Upper lobe of left lung (tissue), 6 donors: Measurements from ENCODE around the gene WDTC1. TPM values are rescaled to one million over a fixed set of nuclear protein-coding genes. Genes with fewer than 3 reads are reported as not detected.

Experiments used
- ATAC-seq, 2 donors: fragments of 200-7000 bp; cut with Tn5 transposase; one replicate each; pipeline ENCODE4 v1.9.1; 2022; ENCODE audit warnings: mild to moderate bottlenecking in 2 of 2, moderate library complexity in 2 of 2; ENCODE audit not compliant: low FRiP score in 2 of 2
- DNase-seq, 2 donors: peaks; one replicate each; pipeline ENCODE4 v3.0.0-alpha.2; 2019 to 2020
- H3K27ac ChIP-seq, 4 donors: fragments of 200-600 bp; sonication (generic); one replicate each; pipeline ENCODE4 v1.5.1; 2016 to 2019
- H3K27me3 ChIP-seq, 4 donors: fragments of 200-600 bp; sonication (generic); one replicate each; pipeline ENCODE4 v1.5.1; 2017 to 2019
- H3K36me3 ChIP-seq, 4 donors: fragments of 200-600 bp; sonication (generic); one replicate each; pipeline ENCODE4 v1.5.1; 2016 to 2019
- H3K4me1 ChIP-seq, 4 donors: fragments of 200-600 bp; sonication (generic); one replicate each; pipeline ENCODE4 v1.5.1; 2018 to 2019
- H3K4me3 ChIP-seq, 4 donors: fragments of 200-600 bp; sonication (generic); one replicate each; pipeline ENCODE4 v1.5.1; 2017 to 2019; ENCODE audit warnings: mild to moderate bottlenecking in 2 of 4, moderate library complexity in 1 of 4
- H3K9me3 ChIP-seq, 4 donors: fragments of 200-600 bp; sonication (generic); one replicate each; pipeline ENCODE4 v1.5.1; 2018 to 2019
- EP300 ChIP-seq, 4 donors: sonication (generic); formaldehyde crosslinking; IDR thresholded peaks; one replicate each; pipeline ENCODE4 v1.5.1; 2017; ENCODE audit warnings: antibody characterized with exemption in 4 of 4, control low read depth in 2 of 4
- POLR2A ChIP-seq, 4 donors: fragments of 450-650 bp; IDR thresholded peaks; one replicate each; pipeline ENCODE4 v1.5.1; 2016 to 2017; ENCODE audit warnings: antibody characterized with exemption in 4 of 4, mild to moderate bottlenecking in 2 of 4
- POLR2AphosphoS5 ChIP-seq, 2 donors: sonication (generic); formaldehyde crosslinking; IDR thresholded peaks; one replicate each; pipeline ENCODE4 v1.5.1; 2017; ENCODE audit warnings: antibody characterized with exemption in 2 of 2
- WGBS, 2 donors: methylation state at CpG; one replicate each; pipeline ENCODE4 v1.1.5; 2017 to 2018; 5-methylcytosine and 5-hydroxymethylcytosine counted together
- total RNA-seq, 6 donors: library from RNA; depleted of rRNA in 4 of 6; stranded (reverse); fragments of >200 nt in 4 of 6; gene quantifications; one replicate each; pipeline versions ENCODE4 v1.1.0 to v1.2.1, GENCODE V29; 2016 to 2021
- TF ChIP-seq, protein P1 (sequence below), 6 experiments: fragments of 450-650 bp in 4 of 6; fragments of 200-600 bp in 2 of 6; sonication (generic) in 2 of 6; IDR thresholded peaks; one replicate each; pipeline ENCODE4 v1.5.1; 2016 to 2019; ENCODE audit warnings: antibody characterized with exemption in 6 of 6
- donor health status: DM: no; HTN: no; CAD: no; lungs with moderate emphysema.
- donor health status: DM: no; HTN: yes; CAD: no; lungs with severe emphysema.

WDTC1 gene
- total RNA-seq, 6 donors from 2014 or later, result 43.5 to 75.0 (median 51.8) TPM

DNA sequence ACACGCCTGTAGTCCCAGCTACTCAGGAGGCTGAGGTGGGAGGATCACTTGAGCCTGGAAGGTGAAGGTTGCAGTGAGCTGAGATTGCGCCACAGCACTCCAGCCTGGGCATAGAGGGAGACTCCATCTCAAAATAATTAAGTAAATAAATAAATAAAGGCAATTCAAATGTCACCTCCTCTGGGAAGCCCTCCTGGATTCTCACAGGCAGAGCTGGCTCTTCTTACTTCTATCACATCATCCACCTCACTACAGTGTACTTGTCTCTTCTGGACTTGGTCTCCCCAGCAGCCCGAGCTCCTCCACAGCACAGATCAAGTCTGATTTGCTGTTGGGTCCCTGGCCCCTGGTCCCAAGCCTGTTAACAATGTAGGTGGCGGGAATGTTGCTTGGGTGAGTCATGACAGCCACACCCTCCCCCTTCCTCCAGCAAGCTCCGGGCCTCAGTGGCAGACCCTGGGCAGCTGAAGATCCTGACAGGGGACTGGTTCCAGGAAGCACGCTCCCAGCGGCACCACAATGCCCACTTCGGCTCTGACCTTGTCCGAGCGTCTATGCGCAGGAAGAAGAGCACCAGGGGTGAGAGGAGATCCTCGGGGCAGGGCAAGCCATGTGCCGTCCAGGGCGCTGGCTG, 112.7 kb downstream of the WDTC1 start:
- Histone ChIP-seq H3K36me3 (peaks cover 0 to 14% (median 1%) of the 10 kb centered on the region in 4 donors), H3K27me3 (no peaks in the 10 kb centered on the region), H3K9me3 (no peaks in the 10 kb centered on the region), H3K4me1 (peaks cover 22 to 53% (median 45%) of the 10 kb centered on the region in 4 donors), H3K27ac (no peak overlapping the region), H3K4me3 (no peak overlapping the region)
- 77 to 86% methylated on average over 12 of the region's 14 CpGs for WGBS, 2 donors
- DNase-seq (no peak), ATAC-seq (no peak)
- TF ChIP-seq EP300 (IDR thresholded peaks at IDR 0.05) (no peak), POLR2AphosphoS5 (IDR thresholded peaks at IDR 0.05) (peak in 1 of 2 donors; percentile 40)

DNA sequence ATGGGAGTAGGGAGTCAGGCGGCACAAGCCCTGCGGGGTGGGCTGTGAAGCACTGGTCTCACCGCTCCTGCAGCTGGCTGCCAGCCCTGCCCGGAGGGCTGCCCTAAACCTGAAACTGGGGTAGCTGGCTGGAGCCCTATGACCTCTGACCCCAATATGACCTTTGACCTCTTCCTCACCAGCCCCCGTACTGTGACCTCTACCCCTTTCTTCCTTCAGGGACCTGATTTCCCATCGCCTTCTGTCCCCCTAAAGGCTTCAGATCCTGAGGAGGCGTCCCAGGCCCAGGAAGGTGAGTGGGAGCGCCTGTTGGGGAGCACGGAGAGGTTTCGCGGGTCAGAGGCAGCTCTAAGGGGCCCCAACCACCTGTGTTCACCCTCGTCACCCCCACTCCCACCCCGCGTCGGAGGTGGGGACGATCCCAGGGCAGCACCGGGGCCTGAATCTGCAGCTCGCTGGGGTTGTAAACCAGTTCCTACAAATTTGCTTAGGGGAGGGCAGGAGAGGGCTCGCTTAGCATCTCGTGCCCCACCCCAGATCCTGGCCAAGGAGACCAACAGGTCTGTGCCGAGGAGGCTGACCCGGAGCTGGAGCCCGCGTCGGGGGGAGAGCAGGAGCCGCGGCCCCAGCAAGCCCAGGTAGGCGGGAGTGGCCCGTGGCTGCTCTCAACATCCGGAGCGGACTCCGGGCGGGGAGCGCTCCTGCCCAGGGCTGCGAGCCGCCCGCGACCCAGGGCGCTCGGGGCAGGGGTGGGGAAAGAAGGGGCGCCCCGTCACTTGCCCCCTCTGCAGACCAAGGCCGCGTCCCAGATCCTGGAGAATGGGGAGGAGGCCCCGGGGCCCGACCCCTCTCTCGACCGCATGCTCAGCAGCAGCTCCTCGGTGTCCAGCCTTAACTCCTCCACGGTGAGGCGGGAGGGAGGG, 114.7 kb downstream of the WDTC1 start:
- Histone ChIP-seq H3K27me3 (no peaks in the 10 kb centered on the region), H3K4me3 (peak overlapping the region in 3 of 4 donors; percentile 40 to 54 (median 51)), H3K9me3 (no peaks in the 10 kb centered on the region), H3K36me3 (peaks cover 0 to 27% (median 14%) of the 10 kb centered on the region in 4 donors), H3K4me1 (peaks cover 19 to 34% (median 30%) of the 10 kb centered on the region in 4 donors), H3K27ac (peak overlapping the region in 2 of 4 donors; percentile 23 to 69)
- ATAC-seq, result peak; percentile 57 to 88
- TF ChIP-seq POLR2A (IDR thresholded peaks at IDR 0.05) (no peak), EP300 (IDR thresholded peaks at IDR 0.05) (no peak), POLR2AphosphoS5 (IDR thresholded peaks at IDR 0.05) (no peak)
- TF ChIP-seq, protein P1, sequence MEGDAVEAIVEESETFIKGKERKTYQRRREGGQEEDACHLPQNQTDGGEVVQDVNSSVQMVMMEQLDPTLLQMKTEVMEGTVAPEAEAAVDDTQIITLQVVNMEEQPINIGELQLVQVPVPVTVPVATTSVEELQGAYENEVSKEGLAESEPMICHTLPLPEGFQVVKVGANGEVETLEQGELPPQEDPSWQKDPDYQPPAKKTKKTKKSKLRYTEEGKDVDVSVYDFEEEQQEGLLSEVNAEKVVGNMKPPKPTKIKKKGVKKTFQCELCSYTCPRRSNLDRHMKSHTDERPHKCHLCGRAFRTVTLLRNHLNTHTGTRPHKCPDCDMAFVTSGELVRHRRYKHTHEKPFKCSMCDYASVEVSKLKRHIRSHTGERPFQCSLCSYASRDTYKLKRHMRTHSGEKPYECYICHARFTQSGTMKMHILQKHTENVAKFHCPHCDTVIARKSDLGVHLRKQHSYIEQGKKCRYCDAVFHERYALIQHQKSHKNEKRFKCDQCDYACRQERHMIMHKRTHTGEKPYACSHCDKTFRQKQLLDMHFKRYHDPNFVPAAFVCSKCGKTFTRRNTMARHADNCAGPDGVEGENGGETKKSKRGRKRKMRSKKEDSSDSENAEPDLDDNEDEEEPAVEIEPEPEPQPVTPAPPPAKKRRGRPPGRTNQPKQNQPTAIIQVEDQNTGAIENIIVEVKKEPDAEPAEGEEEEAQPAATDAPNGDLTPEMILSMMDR (IDR thresholded peaks at IDR 0.05), result no peak
- DNase-seq, result peak; percentile 86 to 91
- WGBS, 2 donors, result 40 to 64% methylated on average over 14 to 43 of the region's 51 CpGs

DNA sequence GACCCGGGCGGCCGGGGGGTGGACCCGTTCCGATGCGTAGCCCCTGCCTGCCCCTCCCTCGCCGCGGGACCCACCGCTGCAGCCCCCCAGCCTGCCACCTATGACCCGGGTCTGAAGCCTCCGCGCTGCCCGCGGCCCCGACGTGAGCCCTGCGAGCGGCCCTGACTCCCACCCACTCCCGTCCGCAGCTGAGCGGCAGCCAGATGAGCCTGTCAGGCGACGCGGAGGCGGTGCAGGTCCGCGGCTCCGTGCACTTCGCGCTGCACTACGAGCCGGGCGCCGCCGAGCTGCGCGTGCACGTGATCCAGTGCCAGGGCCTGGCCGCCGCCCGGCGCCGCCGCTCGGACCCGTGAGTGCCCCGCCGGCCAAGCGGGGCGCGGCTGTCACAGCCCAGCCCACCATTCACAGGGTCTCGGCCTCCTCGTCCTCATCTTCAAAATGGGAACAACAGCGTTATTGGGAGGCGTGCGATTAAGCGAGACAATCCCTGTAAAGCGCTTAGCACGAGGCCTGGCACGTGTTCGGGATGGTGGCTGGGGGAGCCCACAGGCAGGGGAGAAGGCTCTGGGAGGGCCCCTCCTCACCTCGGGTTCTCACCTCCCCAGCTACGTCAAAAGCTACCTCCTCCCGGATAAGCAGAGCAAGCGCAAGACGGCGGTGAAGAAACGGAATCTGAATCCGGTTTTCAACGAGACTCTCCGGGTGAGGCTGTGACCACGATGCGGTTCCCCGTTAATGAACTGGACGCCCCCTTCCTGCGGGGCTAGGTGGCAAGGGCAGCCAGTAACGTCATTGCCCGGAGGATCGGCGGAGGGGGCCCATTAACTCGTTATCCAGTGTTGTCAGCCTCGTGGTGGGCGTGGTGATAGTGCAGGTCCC, 115.6 kb downstream of the WDTC1 start:
- peaks cover 19 to 33% (median 30%) of the 10 kb centered on the region in 4 donors for H3K4me1 ChIP-seq
- 44 to 84% methylated on average over 21 to 78 of the region's 84 CpGs for WGBS, 2 donors
- no peaks in the 10 kb centered on the region for H3K27me3 ChIP-seq
- peak overlapping the region in 2 of 4 donors; percentile 23 to 69 for H3K27ac ChIP-seq
- ATAC-seq (peak; percentile 56 to 80), DNase-seq (peak; percentile 75 to 94)
- H3K36me3 ChIP-seq, result peaks cover under 1 to 36% (median 22%) of the 10 kb centered on the region in 4 donors
- H3K4me3 ChIP-seq, result peak overlapping the region in 3 of 4 donors; percentile 40 to 54 (median 51)
- TF ChIP-seq POLR2AphosphoS5 (IDR thresholded peaks at IDR 0.05) (no peak), EP300 (IDR thresholded peaks at IDR 0.05) (no peak), POLR2A (IDR thresholded peaks at IDR 0.05) (peak in 1 of 4 donors; percentile 21)
- TF ChIP-seq, protein P1 (IDR thresholded peaks at IDR 0.05), result peak in 3 of 6 experiments; percentile 13 to 27 (median 15)
- H3K9me3 ChIP-seq, result no peaks in the 10 kb centered on the region

DNA sequence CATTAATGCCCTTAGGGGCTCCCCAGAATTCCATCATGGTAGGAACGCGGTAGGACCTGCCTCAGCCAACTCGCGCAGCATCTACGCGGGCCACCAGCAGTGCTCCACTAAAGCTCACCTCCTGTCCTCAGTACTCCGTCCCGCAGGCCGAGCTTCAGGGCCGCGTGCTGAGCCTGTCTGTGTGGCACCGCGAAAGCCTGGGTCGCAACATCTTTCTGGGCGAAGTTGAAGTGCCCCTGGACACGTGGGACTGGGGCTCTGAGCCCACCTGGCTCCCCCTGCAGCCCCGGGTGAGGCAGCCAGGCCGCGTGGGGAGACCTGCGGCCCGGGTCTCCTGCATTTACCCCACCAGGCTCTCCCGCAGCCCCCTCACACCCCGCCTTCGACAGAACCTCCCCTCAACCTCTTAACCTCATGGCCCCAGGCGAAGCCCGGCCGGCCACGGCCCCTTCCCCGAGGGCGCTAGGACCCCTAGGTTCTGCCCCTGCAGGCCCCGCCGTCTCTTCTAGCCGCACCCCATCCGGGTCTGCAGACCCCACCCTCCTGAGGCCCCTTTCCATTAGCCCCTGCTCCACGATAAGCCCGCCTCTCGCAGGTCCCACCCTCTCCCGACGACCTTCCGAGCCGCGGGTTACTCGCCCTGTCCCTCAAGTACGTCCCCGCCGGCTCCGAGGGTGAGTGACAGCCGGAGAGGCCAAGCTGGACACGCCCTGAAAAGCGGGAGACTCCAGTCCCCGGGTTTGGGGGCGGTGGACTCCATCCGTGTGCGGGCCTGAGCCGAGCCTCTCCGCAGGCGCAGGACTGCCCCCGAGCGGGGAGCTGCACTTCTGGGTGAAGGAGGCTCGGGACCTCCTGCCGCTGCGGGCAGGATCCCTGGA, 116.5 kb downstream of the WDTC1 start:
- Histone ChIP-seq H3K27ac (peak overlapping the region in 1 of 4 donors; percentile 21), H3K4me1 (peaks cover 19 to 33% (median 30%) of the 10 kb centered on the region in 4 donors), H3K4me3 (peak overlapping the region in 1 of 4 donors; percentile 2), H3K9me3 (no peaks in the 10 kb centered on the region), H3K36me3 (peaks cover 9 to 45% (median 31%) of the 10 kb centered on the region in 4 donors), H3K27me3 (no peaks in the 10 kb centered on the region)
- WGBS, 2 donors, result 64 to 69% methylated on average over 45 to 58 of the region's 62 CpGs
- DNase-seq, result peak; percentile 63 to 85
- TF ChIP-seq POLR2A (IDR thresholded peaks at IDR 0.05) (no peak), POLR2AphosphoS5 (IDR thresholded peaks at IDR 0.05) (no peak), EP300 (IDR thresholded peaks at IDR 0.05) (no peak)
- TF ChIP-seq, protein P1 (IDR thresholded peaks at IDR 0.05), result no peak
- peak in 1 of 2 donors; percentile 20 for ATAC-seq
